Neural cell (in vitro differentiated cells): ENCODE results near the gene GMPPB.

Experiments used
- MXI1 ChIP-seq: fragments of 450-650 bp; conservative IDR thresholded peaks from 2 replicates; pipeline ENCODE4 v1.6.1; 2014; ENCODE audit warnings: antibody characterized with exemption, mild to moderate bottlenecking; ENCODE audit not compliant: poor library complexity, severe bottlenecking
- TF ChIP-seq, protein P1 (sequence below): fragments of 450-650 bp; IDR thresholded peaks from 2 replicates; pipeline ENCODE4 v1.5.1; 2014; ENCODE audit warnings: antibody characterized with exemption, mild to moderate bottlenecking, moderate library complexity; ENCODE audit not compliant: poor library complexity, severe bottlenecking

DNA sequence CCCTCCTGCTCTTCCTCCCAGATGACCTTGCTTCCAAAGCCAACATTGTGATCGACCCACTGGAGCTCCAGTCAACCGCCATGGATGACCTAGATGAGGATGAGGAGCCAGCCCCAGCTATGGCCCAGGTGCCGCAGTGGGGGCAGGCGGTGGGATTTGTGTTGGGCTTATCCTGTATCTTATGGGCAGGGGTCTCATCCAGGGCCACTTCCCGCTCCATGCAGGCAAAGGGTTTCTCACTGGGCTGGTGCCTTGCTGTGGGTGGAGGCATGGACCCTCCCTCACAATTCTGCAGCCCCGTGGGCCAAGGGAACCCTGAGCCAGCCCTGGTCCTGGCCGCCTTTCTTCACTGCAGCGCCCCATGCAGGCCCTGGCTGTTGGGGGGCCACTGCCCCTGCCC, 19.1 kb downstream of the GMPPB start:
- TF ChIP-seq, protein P1, sequence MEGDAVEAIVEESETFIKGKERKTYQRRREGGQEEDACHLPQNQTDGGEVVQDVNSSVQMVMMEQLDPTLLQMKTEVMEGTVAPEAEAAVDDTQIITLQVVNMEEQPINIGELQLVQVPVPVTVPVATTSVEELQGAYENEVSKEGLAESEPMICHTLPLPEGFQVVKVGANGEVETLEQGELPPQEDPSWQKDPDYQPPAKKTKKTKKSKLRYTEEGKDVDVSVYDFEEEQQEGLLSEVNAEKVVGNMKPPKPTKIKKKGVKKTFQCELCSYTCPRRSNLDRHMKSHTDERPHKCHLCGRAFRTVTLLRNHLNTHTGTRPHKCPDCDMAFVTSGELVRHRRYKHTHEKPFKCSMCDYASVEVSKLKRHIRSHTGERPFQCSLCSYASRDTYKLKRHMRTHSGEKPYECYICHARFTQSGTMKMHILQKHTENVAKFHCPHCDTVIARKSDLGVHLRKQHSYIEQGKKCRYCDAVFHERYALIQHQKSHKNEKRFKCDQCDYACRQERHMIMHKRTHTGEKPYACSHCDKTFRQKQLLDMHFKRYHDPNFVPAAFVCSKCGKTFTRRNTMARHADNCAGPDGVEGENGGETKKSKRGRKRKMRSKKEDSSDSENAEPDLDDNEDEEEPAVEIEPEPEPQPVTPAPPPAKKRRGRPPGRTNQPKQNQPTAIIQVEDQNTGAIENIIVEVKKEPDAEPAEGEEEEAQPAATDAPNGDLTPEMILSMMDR = no peak
- TF ChIP-seq MXI1 = no peak
